GM19025 (cell line): ENCODE results near the gene ANKRD27.
"Not testable (repeated sequence)": the region's sequence is repeated elsewhere in the genome, so short reads cannot be mapped to it uniquely, and the experiment has no call there.

Experiments used
- ATAC-seq: cut with Tn5 transposase; IDR thresholded peaks from one replicate; pipeline ENCODE4 v1.9.1; 2021; ENCODE audit warnings: mild to moderate bottlenecking, low read depth, moderate library complexity; ENCODE audit not compliant: unreplicated experiment

Gene ANKRD27

GRCh38 chr19:32674931-32675719 is at the start of gene ANKRD27:
ANKRD27 (minus strand) TSS chr19:32675180; CDS start chr19:32659015, 16,165 bp downstream.
- peak; percentile 98 for ATAC-seq

GRCh38 chr19:32720936-32721250 is 45.9 kb upstream of the ANKRD27 start:
- ATAC-seq = no peak

GRCh38 chr19:32720216-32720935 is 45.4 kb upstream of the ANKRD27 start:
- no peak for ATAC-seq

GRCh38 chr19:32719611-32720059 is 44.7 kb upstream of the ANKRD27 start, which contains the start of gene TDRD12:
TDRD12 (plus strand) TSS chr19:32719767; CDS start chr19:32720073, 306 bp downstream.
- ATAC-seq = no peak

GRCh38 chr19:32718286-32718685 is 43.3 kb upstream of the ANKRD27 start:
- ATAC-seq = no peak

GRCh38 chr19:32717496-32717895 is 42.5 kb upstream of the ANKRD27 start:
- no peak for ATAC-seq

GRCh38 chr19:32716203-32716602 is 41.2 kb upstream of the ANKRD27 start:
- not testable (repeated sequence) for ATAC-seq

GRCh38 chr19:32711747-32712146 is 36.8 kb upstream of the ANKRD27 start:
- ATAC-seq = no peak

GRCh38 chr19:32709032-32709431 is 34.1 kb upstream of the ANKRD27 start:
- no peak for ATAC-seq

- ATAC-seq = no peak
Observed at GRCh38 chr19:32708457-32708856, 33.5 kb upstream of the ANKRD27 start.

- not testable (repeated sequence) for ATAC-seq
Observed at GRCh38 chr19:32704006-32704405, 29.0 kb upstream of the ANKRD27 start.

- no peak for ATAC-seq
Observed at GRCh38 chr19:32702010-32702409, 27.0 kb upstream of the ANKRD27 start.

GRCh38 chr19:32700129-32700528 is 25.1 kb upstream of the ANKRD27 start:
- ATAC-seq = not testable (repeated sequence)

GRCh38 chr19:32696771-32697170 is 21.8 kb upstream of the ANKRD27 start:
- not testable (repeated sequence) for ATAC-seq

- ATAC-seq = not testable (repeated sequence)
Observed at GRCh38 chr19:32695506-32695905, 20.5 kb upstream of the ANKRD27 start.

- not testable (repeated sequence) for ATAC-seq
Observed at GRCh38 chr19:32694851-32695250, 19.9 kb upstream of the ANKRD27 start.

- not testable (repeated sequence) for ATAC-seq
Observed at GRCh38 chr19:32694316-32694715, 19.3 kb upstream of the ANKRD27 start.

GRCh38 chr19:32693151-32694108 is 18.4 kb upstream of the ANKRD27 start:
- ATAC-seq = not testable (repeated sequence)

GRCh38 chr19:32692727-32693061 is 17.7 kb upstream of the ANKRD27 start:
- no peak for ATAC-seq

- ATAC-seq = peak; percentile 50
Observed at GRCh38 chr19:32691952-32692726, 17.2 kb upstream of the ANKRD27 start.
